ENCODE measurements around the gene WASF3.

The WASF3 gene

DNA sequence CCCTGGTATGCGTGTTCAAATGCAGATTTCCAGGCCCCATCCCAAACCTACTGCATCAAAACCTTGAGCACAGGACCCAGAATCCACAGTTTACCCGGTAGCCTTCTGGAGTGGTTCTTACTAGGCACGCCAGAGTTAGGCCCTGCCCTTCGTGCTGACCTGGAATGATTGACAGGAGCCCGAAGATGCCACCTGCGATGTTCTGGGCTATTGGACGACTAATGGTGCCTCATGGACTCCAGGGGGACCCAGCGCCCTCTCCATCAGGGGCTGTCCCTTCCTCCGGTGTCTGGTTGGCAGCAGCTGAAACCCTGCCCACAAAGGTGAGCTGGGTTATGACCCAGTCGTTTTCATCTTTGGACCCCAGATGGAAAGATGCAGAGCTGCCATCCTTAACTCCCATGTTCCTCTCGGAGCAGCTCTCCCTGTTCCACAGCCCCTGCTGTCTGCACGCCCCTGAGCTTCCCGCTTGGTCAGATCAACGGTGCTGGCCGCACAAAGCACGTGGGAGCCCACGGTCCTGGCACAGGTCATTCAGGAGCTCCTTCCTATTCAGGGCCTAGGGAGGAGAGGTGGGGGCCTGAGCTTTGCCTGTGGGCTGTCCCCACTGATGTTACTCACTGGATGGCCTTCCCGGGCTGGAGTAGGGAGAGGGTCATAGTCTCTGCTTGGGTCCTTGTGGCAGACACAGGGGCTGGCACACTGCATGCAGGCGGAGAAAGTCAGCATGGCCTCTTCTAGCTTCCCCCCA lies 137.3 kb downstream of the WASF3 start:
- TF ChIP-seq CEBPB (IDR thresholded peaks at IDR 0.05) (no peak), TAF1 (IDR thresholded peaks at IDR 0.05; ENCODE audit: low read depth) (no peak), RAD21 (IDR thresholded peaks at IDR 0.05; ENCODE audit: low read depth) (no peak), YY1 (IDR thresholded peaks at IDR 0.05; ENCODE audit: low read depth) (no peak), EGR1 (IDR thresholded peaks at IDR 0.05) (no peak), TCF12 (IDR thresholded peaks at IDR 0.05; ENCODE audit: low read depth) (no peak), ZBTB7A (IDR thresholded peaks at IDR 0.05; ENCODE audit: low read depth) (no peak), TEAD4 (IDR thresholded peaks at IDR 0.05) (no peak), FOXM1 (IDR thresholded peaks at IDR 0.05; ENCODE audit: borderline replicate concordance, low read depth) (no peak), NFIC (IDR thresholded peaks at IDR 0.05) (no peak), EP300 (IDR thresholded peaks at IDR 0.05; ENCODE audit: borderline replicate concordance) (no peak)
- TF ChIP-seq, protein P1, sequence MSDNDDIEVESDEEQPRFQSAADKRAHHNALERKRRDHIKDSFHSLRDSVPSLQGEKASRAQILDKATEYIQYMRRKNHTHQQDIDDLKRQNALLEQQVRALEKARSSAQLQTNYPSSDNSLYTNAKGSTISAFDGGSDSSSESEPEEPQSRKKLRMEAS (IDR thresholded peaks at IDR 0.05), result no peak
- TF ChIP-seq, protein P2, sequence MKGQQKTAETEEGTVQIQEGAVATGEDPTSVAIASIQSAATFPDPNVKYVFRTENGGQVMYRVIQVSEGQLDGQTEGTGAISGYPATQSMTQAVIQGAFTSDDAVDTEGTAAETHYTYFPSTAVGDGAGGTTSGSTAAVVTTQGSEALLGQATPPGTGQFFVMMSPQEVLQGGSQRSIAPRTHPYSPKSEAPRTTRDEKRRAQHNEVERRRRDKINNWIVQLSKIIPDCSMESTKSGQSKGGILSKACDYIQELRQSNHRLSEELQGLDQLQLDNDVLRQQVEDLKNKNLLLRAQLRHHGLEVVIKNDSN (IDR thresholded peaks at IDR 0.05), result no peak
- TF ChIP-seq, protein P3, sequence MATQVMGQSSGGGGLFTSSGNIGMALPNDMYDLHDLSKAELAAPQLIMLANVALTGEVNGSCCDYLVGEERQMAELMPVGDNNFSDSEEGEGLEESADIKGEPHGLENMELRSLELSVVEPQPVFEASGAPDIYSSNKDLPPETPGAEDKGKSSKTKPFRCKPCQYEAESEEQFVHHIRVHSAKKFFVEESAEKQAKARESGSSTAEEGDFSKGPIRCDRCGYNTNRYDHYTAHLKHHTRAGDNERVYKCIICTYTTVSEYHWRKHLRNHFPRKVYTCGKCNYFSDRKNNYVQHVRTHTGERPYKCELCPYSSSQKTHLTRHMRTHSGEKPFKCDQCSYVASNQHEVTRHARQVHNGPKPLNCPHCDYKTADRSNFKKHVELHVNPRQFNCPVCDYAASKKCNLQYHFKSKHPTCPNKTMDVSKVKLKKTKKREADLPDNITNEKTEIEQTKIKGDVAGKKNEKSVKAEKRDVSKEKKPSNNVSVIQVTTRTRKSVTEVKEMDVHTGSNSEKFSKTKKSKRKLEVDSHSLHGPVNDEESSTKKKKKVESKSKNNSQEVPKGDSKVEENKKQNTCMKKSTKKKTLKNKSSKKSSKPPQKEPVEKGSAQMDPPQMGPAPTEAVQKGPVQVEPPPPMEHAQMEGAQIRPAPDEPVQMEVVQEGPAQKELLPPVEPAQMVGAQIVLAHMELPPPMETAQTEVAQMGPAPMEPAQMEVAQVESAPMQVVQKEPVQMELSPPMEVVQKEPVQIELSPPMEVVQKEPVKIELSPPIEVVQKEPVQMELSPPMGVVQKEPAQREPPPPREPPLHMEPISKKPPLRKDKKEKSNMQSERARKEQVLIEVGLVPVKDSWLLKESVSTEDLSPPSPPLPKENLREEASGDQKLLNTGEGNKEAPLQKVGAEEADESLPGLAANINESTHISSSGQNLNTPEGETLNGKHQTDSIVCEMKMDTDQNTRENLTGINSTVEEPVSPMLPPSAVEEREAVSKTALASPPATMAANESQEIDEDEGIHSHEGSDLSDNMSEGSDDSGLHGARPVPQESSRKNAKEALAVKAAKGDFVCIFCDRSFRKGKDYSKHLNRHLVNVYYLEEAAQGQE (IDR thresholded peaks at IDR 0.05; ENCODE audit: low read depth), result no peak

DNA sequence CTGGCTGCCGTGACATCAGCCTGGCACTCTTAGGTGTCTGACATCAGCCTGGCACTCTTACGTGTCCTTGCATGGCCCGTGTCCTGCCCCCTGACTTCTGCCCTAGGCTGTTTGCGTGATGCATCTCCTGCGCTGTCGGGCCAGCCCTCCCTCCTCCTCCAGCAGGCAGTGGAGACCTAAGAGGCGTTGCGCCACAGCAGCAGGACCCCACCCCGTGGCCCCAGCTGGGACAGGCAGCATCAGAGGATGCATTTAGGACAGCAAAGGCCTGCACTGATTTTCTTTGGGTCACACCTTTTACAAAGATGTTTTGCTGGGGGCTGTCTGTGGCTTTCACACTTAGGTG lies 137.8 kb downstream of the WASF3 start:
- TF ChIP-seq FOXM1 (IDR thresholded peaks at IDR 0.05; ENCODE audit: borderline replicate concordance, low read depth) (no peak), TAF1 (IDR thresholded peaks at IDR 0.05; ENCODE audit: low read depth) (no peak), CREB1 (IDR thresholded peaks at IDR 0.05; ENCODE audit: low read depth) (no peak), ZBTB7A (IDR thresholded peaks at IDR 0.05; ENCODE audit: low read depth) (no peak), TEAD4 (IDR thresholded peaks at IDR 0.05) (no peak), EGR1 (IDR thresholded peaks at IDR 0.05) (no peak), CEBPB (IDR thresholded peaks at IDR 0.05) (no peak), YY1 (IDR thresholded peaks at IDR 0.05; ENCODE audit: low read depth) (no peak), EP300 (IDR thresholded peaks at IDR 0.05; ENCODE audit: borderline replicate concordance) (no peak), NFIC (IDR thresholded peaks at IDR 0.05) (no peak), TCF12 (IDR thresholded peaks at IDR 0.05; ENCODE audit: low read depth) (no peak), RAD21 (IDR thresholded peaks at IDR 0.05; ENCODE audit: low read depth) (no peak)
- TF ChIP-seq, protein P3 (IDR thresholded peaks at IDR 0.05; ENCODE audit: low read depth), result no peak
- TF ChIP-seq, protein P1 (IDR thresholded peaks at IDR 0.05), result no peak
- TF ChIP-seq, protein P2 (IDR thresholded peaks at IDR 0.05), result no peak

DNA sequence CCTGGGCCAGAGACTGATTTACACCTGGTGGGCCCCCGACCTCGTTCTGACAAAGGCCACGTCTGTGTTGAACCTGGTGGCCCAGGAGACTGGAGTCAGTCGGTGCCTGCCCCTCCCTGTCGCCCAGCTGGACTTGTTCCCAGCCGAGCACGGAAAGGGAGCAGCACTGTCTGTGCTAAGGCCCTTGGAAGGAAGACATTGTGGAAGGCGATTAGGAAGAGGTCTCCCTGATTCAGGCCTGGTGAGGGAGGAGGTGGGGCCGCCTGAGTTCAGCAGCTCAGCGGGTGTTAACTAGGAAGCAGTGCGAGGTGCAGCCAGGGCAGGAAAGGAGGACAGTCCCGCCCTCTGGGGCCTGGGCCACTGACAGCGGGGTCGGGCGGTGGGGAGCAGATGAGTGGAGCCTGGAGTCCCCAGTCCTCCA lies 138.4 kb downstream of the WASF3 start:
- no peak for TF ChIP-seq ZBTB7A (IDR thresholded peaks at IDR 0.05; ENCODE audit: low read depth)
- no peak for TF ChIP-seq TCF12 (IDR thresholded peaks at IDR 0.05; ENCODE audit: low read depth)
- no peak for TF ChIP-seq NFIC (IDR thresholded peaks at IDR 0.05)
- TF ChIP-seq CEBPB (IDR thresholded peaks at IDR 0.05), result no peak
- TF ChIP-seq TAF1 (IDR thresholded peaks at IDR 0.05; ENCODE audit: low read depth), result no peak
- TF ChIP-seq, protein P3 (IDR thresholded peaks at IDR 0.05; ENCODE audit: low read depth), result no peak
- TF ChIP-seq EP300 (IDR thresholded peaks at IDR 0.05; ENCODE audit: borderline replicate concordance), result no peak
- TF ChIP-seq TEAD4 (IDR thresholded peaks at IDR 0.05), result no peak
- no peak for TF ChIP-seq EGR1 (IDR thresholded peaks at IDR 0.05)
- TF ChIP-seq FOXM1 (IDR thresholded peaks at IDR 0.05; ENCODE audit: borderline replicate concordance, low read depth), result no peak
- TF ChIP-seq YY1 (IDR thresholded peaks at IDR 0.05; ENCODE audit: low read depth), result no peak
- TF ChIP-seq, protein P2 (IDR thresholded peaks at IDR 0.05), result no peak
- no peak for TF ChIP-seq RAD21 (IDR thresholded peaks at IDR 0.05; ENCODE audit: low read depth)
- TF ChIP-seq, protein P1 (IDR thresholded peaks at IDR 0.05), result no peak
- no peak for TF ChIP-seq CREB1 (IDR thresholded peaks at IDR 0.05; ENCODE audit: low read depth)

Measured in Ishikawa (cell line).